IMR-90 (cell line): ENCODE data around the gene PLEKHJ1. TPM values are rescaled to one million over a fixed set of nuclear protein-coding genes. Genes with fewer than 3 reads are reported as not detected.

Source experiments
- ATAC-seq: fragments of 200-7000 bp; cut with Tn5 transposase; 2 replicates; pipeline ENCODE4 v1.9.1; 2020; ENCODE audit warnings: low read depth, mild to moderate bottlenecking, moderate library complexity
- BruUV-seq: library from RNA; stranded (reverse); fragments of 400-500 nt; replicated peaks from 2 replicates; lab custom pipeline; 2021; lab: Mats Ljungman, UMichigan
- CTCF ChIA-PET: fragments of 300-600 bp; formaldehyde crosslinking; extraction: SDS; loops from one replicate; lab custom pipeline; 2021; ENCODE audit warnings: antibody characterized with exemption; lab: Yijun Ruan, JAX
- POLR2A ChIA-PET: fragments of 300-600 bp; sonication (Branson Sonifier 250); formaldehyde crosslinking; loops from one replicate; lab custom pipeline; 2022; ENCODE audit warnings: antibody characterized with exemption; ENCODE audit not compliant: unreplicated experiment; lab: Charles Lee
- DNase-seq: peaks from one replicate; pipeline ENCODE4 v3.0.0; 2013
- H2AFZ ChIP-seq: replicated peaks from 2 replicates; pipeline ENCODE3; 2013; ENCODE audit warnings: low read length, mild to moderate bottlenecking; ENCODE audit not compliant: poor library complexity
- H2AK5ac ChIP-seq: 2 replicates; pipeline ENCODE4 v1.6.1; 2013; ENCODE audit warnings: low read depth, low read length, inconsistent platforms
- H2AK9ac ChIP-seq: replicated peaks from 2 replicates; pipeline ENCODE3; 2013; ENCODE audit warnings: mild to moderate bottlenecking, low read depth, low read length, moderate library complexity; ENCODE audit not compliant: poor library complexity
- H2BK120ac ChIP-seq: 2 replicates; pipeline ENCODE4 v1.6.1; 2013; ENCODE audit warnings: low read depth, low read length, inconsistent platforms
- H2BK15ac ChIP-seq: 3 replicates; pipeline ENCODE4 v1.6.1; 2013; ENCODE audit warnings: low read depth, low read length, inconsistent platforms
- H2BK20ac ChIP-seq: 2 replicates; pipeline ENCODE4 v1.6.1; 2013; ENCODE audit warnings: low read depth, mild to moderate bottlenecking, inconsistent platforms, low read length, moderate library complexity
- H2BK5ac ChIP-seq: 2 replicates; pipeline ENCODE4 v1.6.1; 2013; ENCODE audit warnings: mild to moderate bottlenecking, low read depth, low read length, inconsistent platforms; ENCODE audit not compliant: poor library complexity, severe bottlenecking
- H3K14ac ChIP-seq: replicated peaks from 2 replicates; pipeline ENCODE4 v1.6.1; 2013; ENCODE audit warnings: low read depth, low read length, inconsistent platforms
- H3K18ac ChIP-seq: 2 replicates; pipeline ENCODE4 v1.6.1; 2013; ENCODE audit warnings: low read depth, low read length, control low read depth
- H3K23ac ChIP-seq: 2 replicates; pipeline ENCODE4 v1.6.1; 2013; ENCODE audit warnings: low read depth, low read length, inconsistent platforms
- H3K27ac ChIP-seq: 2 replicates; pipeline ENCODE4 v1.5.1; 2013; ENCODE audit warnings: mild to moderate bottlenecking, control low read depth, low read length; ENCODE audit not compliant: insufficient read depth
- H3K27me3 ChIP-seq: 2 replicates; pipeline ENCODE4 v1.6.1; 2013; ENCODE audit warnings: low read length; ENCODE audit not compliant: control insufficient read depth, insufficient read depth
- H3K36me3 ChIP-seq: 2 replicates; pipeline ENCODE4 v1.6.1; 2013; ENCODE audit warnings: low read length, mixed read lengths; ENCODE audit not compliant: control insufficient read depth, insufficient read depth
- H3K4ac ChIP-seq: 2 replicates; pipeline ENCODE4 v1.6.1; 2013; ENCODE audit warnings: low read depth, low read length, inconsistent platforms
- H3K4me1 ChIP-seq: 2 replicates; pipeline ENCODE4 v1.6.1; 2013; ENCODE audit warnings: low read length, mixed read lengths; ENCODE audit not compliant: control insufficient read depth, insufficient read depth
- H3K4me2 ChIP-seq: 2 replicates; pipeline ENCODE4 v1.6.1; 2013; ENCODE audit warnings: low read depth, mild to moderate bottlenecking, control low read depth, low read length, moderate library complexity
- H3K4me3 ChIP-seq: 2 replicates; pipeline ENCODE4 v1.5.1; 2013; ENCODE audit warnings: low read depth, mild to moderate bottlenecking, control low read depth, low read length, moderate library complexity; ENCODE audit not compliant: insufficient read depth
- H3K56ac ChIP-seq: 2 replicates; pipeline ENCODE4 v1.6.1; 2013; ENCODE audit warnings: low read length, inconsistent platforms; ENCODE audit not compliant: insufficient read depth; ENCODE audit errors: extremely low read depth
- H3K79me1 ChIP-seq, 2 experiments: 2 replicates each; pipeline ENCODE4 v1.6.1; 2013; ENCODE audit warnings: low read length in 2 of 2, inconsistent platforms in 1 of 2, low read depth in 1 of 2
- H3K9ac ChIP-seq: 2 replicates; pipeline ENCODE4 v1.6.1; 2013; ENCODE audit warnings: low read depth, low read length, control low read depth
- H3K9me1 ChIP-seq: 2 replicates; pipeline ENCODE4 v1.6.1; 2013; ENCODE audit warnings: low read length, inconsistent platforms; ENCODE audit not compliant: insufficient read depth
- H3K9me3 ChIP-seq: 2 replicates; pipeline ENCODE4 v1.6.1; 2013; ENCODE audit warnings: low read length; ENCODE audit not compliant: control insufficient read depth, insufficient read depth
- H4K20me1 ChIP-seq: 2 replicates; pipeline ENCODE4 v1.6.1; 2013; ENCODE audit warnings: low read length, inconsistent platforms; ENCODE audit not compliant: insufficient read depth
- H4K5ac ChIP-seq: 2 replicates; pipeline ENCODE4 v1.6.1; 2013; ENCODE audit warnings: mild to moderate bottlenecking, low read depth, low read length, control low read depth
- H4K8ac ChIP-seq, 2 experiments: 2 replicates each; pipeline ENCODE4 v1.6.1; 2013; ENCODE audit warnings: low read depth in 2 of 2, low read length in 2 of 2, control low read depth in 1 of 2, inconsistent platforms in 1 of 2
- H4K91ac ChIP-seq: 2 replicates; pipeline ENCODE4 v1.6.1; 2013; ENCODE audit warnings: low read depth, low read length, inconsistent platforms; ENCODE audit not compliant: insufficient read depth
- BHLHE40 ChIP-seq: fragments of 150-350 bp; IDR thresholded peaks from 2 replicates; pipeline ENCODE4 v1.6.1; 2016; ENCODE audit warnings: mild to moderate bottlenecking, low read depth, low read length
- CEBPB ChIP-seq: IDR thresholded peaks from 2 replicates; pipeline ENCODE4 v1.6.1; 2012; ENCODE audit warnings: low read depth, low read length, improper control_type of control experiment
- FOS ChIP-seq: fragments of 150-350 bp; IDR thresholded peaks from 2 replicates; pipeline ENCODE4 v1.6.1; 2016; ENCODE audit warnings: low read depth, low read length
- MAFK ChIP-seq: IDR thresholded peaks from 2 replicates; pipeline ENCODE4 v1.6.1; 2012; ENCODE audit warnings: low read depth, low read length, improper control_type of control experiment
- MXI1 ChIP-seq: IDR thresholded peaks from 2 replicates; pipeline ENCODE4 v1.6.1; 2012; ENCODE audit warnings: low read depth, mild to moderate bottlenecking, low read length, moderate library complexity, borderline replicate concordance
- RAD21 ChIP-seq: IDR thresholded peaks from 2 replicates; pipeline ENCODE4 v1.6.1; 2012; ENCODE audit warnings: low read length, improper control_type of control experiment
- RCOR1 ChIP-seq: IDR thresholded peaks from 2 replicates; pipeline ENCODE4 v1.6.1; 2012; ENCODE audit warnings: mild to moderate bottlenecking, low read length, improper control_type of control experiment; ENCODE audit not compliant: insufficient replicate concordance
- RFX5 ChIP-seq: IDR thresholded peaks from 2 replicates; pipeline ENCODE4 v1.8.0; 2012; ENCODE audit warnings: low read depth, mild to moderate bottlenecking, low read length, moderate library complexity
- SMC3 ChIP-seq: fragments of 150-350 bp; IDR thresholded peaks from 2 replicates; pipeline ENCODE4 v1.6.1; 2016; ENCODE audit warnings: low read depth, mild to moderate bottlenecking, antibody characterized with exemption, low read length, moderate library complexity
- WGBS, 2 experiments: methylation state at CpG; one replicate each; pipeline versions ENCODE4 v1.1.5 to v1.1.7; 2013; ENCODE audit warnings: missing lambda C conversion rate in 2 of 2; ENCODE audit not compliant: insufficient read length in 1 of 2; ENCODE audit errors: extremely low coverage in 2 of 2; 5-methylcytosine and 5-hydroxymethylcytosine counted together
- dilution Hi-C: fragments of 300-500 bp; cut with HindIII; formaldehyde crosslinking; loops from one replicate; pipeline ENCODE4 v1.14.3; 2018; ENCODE audit warnings: low sequenced_read_pairs; ENCODE audit not compliant: unreplicated experiment
- in situ Hi-C: fragments of 300-500 bp; cut with MboI; formaldehyde crosslinking; loops from 3 replicates; pipeline ENCODE4 v1.14.3; 2019; ENCODE audit warnings: low sequenced_read_pairs, inconsistent platforms, mixed read lengths
- intact Hi-C: fragments of 100-400 bp; cut with micrococcal nuclease; formaldehyde crosslinking; loops from 2 replicates; pipeline ENCODE4 v1.10.0; 2022
- polyA plus RNA-seq, 3 experiments: library from polyadenylated mRNA; depleted of rRNA; stranded (reverse); fragments of >200 nt; gene quantifications; 2 replicates each; pipeline ENCODE4 v1.2.3, GENCODE V29; 2012; ENCODE audit warnings: low replicate concordance in 1 of 3
- total RNA-seq: library from RNA; depleted of rRNA; stranded (reverse); fragments of >200 nt; gene quantifications from 2 replicates; pipeline ENCODE4 v1.2.3, GENCODE V29; 2012
- TF ChIP-seq, protein P1 (sequence below): conservative IDR thresholded peaks from 2 replicates; pipeline ENCODE4 v1.5.1; 2012; ENCODE audit warnings: mild to moderate bottlenecking, low read depth, low read length, improper control_type of control experiment

The PLEKHJ1 gene
- total and polyA plus RNA-seq, 2 of the 4 experiments (the other 2 are of a cell fraction) = 31.7 to 62.8 TPM

DNA sequence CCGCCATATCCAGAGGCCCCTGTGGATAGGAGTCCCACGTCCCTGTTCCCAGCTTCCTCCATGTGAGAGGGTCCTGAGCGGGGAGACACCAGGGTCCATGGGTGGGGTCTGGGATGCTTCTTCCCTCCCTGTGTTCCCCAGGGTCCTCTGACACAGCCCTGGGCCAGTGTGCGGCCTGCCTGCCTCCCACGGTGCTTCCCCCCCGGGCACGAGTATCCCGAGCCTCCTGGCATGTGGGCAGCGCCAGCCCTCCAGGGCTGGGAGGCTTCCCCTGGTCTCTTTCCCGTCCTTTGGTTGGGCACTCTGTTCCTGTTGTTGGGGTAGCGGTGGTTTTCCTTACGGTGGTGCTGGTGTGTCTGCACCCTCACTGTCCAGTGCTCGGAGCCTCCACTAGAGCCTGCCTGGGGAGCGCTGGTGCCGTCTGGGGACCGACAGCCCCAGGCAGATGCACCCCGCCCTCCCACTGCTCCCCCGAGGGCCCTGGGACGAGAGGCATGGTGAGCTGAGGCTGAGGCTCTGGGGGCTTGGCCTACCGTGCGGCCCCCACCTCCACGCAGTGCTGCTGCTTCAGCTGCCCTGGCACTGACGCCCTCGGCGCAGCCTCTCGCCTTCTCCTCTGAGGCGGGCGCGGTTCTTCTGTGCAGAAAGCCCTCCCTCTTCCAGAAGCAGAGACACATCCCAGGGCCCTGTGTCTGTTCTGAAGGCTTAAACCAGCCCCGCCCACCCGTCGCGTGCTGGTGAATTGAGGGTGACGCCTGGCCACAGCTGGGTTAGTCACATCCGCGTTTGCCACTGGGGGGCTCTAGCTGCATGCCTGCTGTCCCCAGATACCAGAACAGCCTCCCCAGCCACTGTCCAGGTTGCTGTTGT, 27.9 kb downstream of the PLEKHJ1 start:
- TF ChIP-seq MAFK (no peak), SMC3 (peak; percentile 25; the same call in 1 of the 2 replicates), RAD21 (peak; percentile 20; the same call in 1 of the 2 replicates), MXI1 (0 out of 2 replicates have a peak, but pooled peaks have one; percentile 36), FOS (no peak), CEBPB (no peak), RCOR1 (no peak), RFX5 (no peak), BHLHE40 (peak; percentile 88)
- TF ChIP-seq, protein P1, sequence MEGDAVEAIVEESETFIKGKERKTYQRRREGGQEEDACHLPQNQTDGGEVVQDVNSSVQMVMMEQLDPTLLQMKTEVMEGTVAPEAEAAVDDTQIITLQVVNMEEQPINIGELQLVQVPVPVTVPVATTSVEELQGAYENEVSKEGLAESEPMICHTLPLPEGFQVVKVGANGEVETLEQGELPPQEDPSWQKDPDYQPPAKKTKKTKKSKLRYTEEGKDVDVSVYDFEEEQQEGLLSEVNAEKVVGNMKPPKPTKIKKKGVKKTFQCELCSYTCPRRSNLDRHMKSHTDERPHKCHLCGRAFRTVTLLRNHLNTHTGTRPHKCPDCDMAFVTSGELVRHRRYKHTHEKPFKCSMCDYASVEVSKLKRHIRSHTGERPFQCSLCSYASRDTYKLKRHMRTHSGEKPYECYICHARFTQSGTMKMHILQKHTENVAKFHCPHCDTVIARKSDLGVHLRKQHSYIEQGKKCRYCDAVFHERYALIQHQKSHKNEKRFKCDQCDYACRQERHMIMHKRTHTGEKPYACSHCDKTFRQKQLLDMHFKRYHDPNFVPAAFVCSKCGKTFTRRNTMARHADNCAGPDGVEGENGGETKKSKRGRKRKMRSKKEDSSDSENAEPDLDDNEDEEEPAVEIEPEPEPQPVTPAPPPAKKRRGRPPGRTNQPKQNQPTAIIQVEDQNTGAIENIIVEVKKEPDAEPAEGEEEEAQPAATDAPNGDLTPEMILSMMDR = peak; percentile 25; the same call in 1 of the 2 replicates
- H2BK5ac ChIP-seq = peak overlapping the region; percentile 32
- dilution Hi-C loops = no loop called here
- H3K56ac ChIP-seq = no peak overlapping the region
- peak overlapping the region; percentile 45 for H3K23ac ChIP-seq
- H3K18ac ChIP-seq = no peak overlapping the region
- ChIA-PET CTCF (interaction anchor here (0.6 to 0.7 kb wide), 2 partner anchors 36 to 52 kb away, joined by 3 read pairs; no protein-coding TSS in a partner anchor), POLR2A (no interaction called here)
- H2BK15ac ChIP-seq = no peak overlapping the region
- H2BK20ac ChIP-seq = no peak overlapping the region
- peak overlapping the region in 1 of 2 experiments; percentile 47; a peak in 1 of 4 replicates for H4K8ac ChIP-seq
- H2AK9ac ChIP-seq = peak overlapping the region; percentile 67
- peak overlapping the region; percentile 66; the same call in 1 of the 2 replicates for H2AK5ac ChIP-seq
- no peak overlapping the region for H3K9ac ChIP-seq
- no peaks in the 10 kb centered on the region for H3K27me3 ChIP-seq
- H3K79me1 ChIP-seq = peaks cover 25 to 72% of the 10 kb centered on the region in 2 experiments
- peak overlapping the region; percentile 73 for H3K4ac ChIP-seq
- no peak overlapping the region for H4K5ac ChIP-seq
- 0 out of 2 replicates have a peak overlapping the region, but pooled peaks have one; percentile 21 for H3K14ac ChIP-seq
- DNase-seq (peak; percentile 57), ATAC-seq (peak; percentile 85)
- peak overlapping the region; percentile 57 for H2AFZ ChIP-seq
- peak overlapping the region; percentile 59 for H4K91ac ChIP-seq
- H3K4me1 ChIP-seq = peaks cover 12% of the 10 kb centered on the region
- intact Hi-C loops = no loop called here
- H4K20me1 ChIP-seq = peaks cover 11% of the 10 kb centered on the region; the same call in 1 of the 2 replicates
- in situ Hi-C loops = no loop called here
- peaks cover 50% of the 10 kb centered on the region for H3K36me3 ChIP-seq
- 82% methylated on average over 5 of the region's 36 CpGs; no CpG with 5 or more reads in 1 of the 2 experiments for WGBS, 2 experiments
- H3K9me3 ChIP-seq = no peaks in the 10 kb centered on the region
- peak overlapping the region; percentile 64 for H2BK120ac ChIP-seq
- H3K4me3 ChIP-seq = no peak overlapping the region
- BruUV-seq = no TSS peak
- peaks cover 12% of the 10 kb centered on the region for H3K9me1 ChIP-seq
- H3K27ac ChIP-seq = peak overlapping the region; percentile 10; the same call in 1 of the 2 replicates
- H3K4me2 ChIP-seq = no peak overlapping the region
